HG02588 (cell line): ENCODE results near the gene FOXL3.

Experiments used
- ATAC-seq: cut with Tn5 transposase; IDR thresholded peaks from one replicate; pipeline ENCODE4 v1.9.1; 2021; ENCODE audit warnings: mild to moderate bottlenecking, moderate library complexity; ENCODE audit not compliant: unreplicated experiment

FOXL3 gene

GRCh38 chr7:300546-301290, 10.7 kb downstream of the FOXL3 start:
- no peak for ATAC-seq

DNA sequence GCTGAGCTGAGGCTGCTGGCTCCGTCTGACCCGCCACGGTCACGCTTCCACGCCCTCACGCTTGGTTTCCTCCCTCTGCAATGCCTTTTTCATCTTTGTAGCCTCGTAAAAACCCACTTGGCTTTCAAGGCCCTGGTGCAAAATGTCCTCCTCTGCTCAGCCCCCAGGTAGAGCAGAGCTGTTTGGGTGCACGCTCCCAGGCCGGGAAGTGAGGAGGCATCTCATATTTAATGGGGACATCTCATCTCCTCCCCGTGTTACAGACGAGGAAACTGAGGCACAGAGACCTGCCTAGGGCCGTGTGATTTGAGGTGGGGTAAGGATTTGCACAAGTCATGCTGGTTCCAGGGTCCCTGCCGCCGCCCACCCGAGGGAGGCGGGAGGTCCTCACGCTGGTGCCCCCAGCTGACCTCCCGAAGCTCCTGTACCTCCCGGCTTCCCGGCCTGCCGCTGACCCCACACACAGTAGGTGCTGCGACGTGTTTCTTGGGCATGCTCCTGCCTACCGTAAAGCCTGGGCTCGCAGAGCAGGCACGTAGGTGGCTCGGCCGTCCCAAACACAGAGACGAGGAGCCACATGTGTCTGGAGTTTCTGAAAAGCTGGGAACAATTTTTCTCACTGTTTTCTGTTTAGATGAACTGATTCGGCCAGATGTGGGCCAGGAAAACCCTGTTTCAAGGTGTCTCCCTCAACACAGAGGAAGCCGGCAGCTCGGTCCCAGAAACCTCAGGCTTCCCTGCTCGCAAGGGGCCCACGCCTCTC, 11.5 kb downstream of the FOXL3 start:
- no peak for ATAC-seq

- ATAC-seq, result no peak
Observed at GRCh38 chr7:302054-302992, 12.4 kb downstream of the FOXL3 start.

DNA sequence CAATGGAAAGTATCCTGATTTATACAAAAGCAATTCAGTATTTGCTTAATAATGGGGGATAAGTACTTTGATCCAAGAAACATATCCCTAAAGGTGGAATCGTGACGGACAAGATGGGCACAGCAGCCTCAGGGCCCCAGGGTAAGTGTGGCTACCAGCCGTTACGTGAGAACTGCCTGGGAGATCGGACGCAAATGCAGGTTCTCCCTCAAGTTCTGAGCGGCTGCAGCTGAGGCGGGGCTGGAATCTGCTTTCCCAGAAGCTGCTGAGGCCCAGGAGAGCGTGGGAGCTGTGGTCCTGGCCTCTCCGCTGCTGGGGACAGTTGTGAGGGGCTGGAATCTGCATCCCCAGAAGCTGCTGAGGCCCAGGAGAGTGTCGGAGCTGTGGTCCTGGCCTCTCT, 13.5 kb downstream of the FOXL3 start:
- ATAC-seq, result no peak

- no peak for ATAC-seq
Observed at GRCh38 chr7:303884-304573, 14.1 kb downstream of the FOXL3 start.

- ATAC-seq, result no peak
Observed at GRCh38 chr7:304574-305409, 14.8 kb downstream of the FOXL3 start.

- ATAC-seq, result no peak
Observed at GRCh38 chr7:305410-306151, 15.6 kb downstream of the FOXL3 start.

- no peak for ATAC-seq
Observed at GRCh38 chr7:307970-308369, 18.0 kb downstream of the FOXL3 start.

GRCh38 chr7:309586-310228, 19.7 kb downstream of the FOXL3 start:
- no peak for ATAC-seq

DNA sequence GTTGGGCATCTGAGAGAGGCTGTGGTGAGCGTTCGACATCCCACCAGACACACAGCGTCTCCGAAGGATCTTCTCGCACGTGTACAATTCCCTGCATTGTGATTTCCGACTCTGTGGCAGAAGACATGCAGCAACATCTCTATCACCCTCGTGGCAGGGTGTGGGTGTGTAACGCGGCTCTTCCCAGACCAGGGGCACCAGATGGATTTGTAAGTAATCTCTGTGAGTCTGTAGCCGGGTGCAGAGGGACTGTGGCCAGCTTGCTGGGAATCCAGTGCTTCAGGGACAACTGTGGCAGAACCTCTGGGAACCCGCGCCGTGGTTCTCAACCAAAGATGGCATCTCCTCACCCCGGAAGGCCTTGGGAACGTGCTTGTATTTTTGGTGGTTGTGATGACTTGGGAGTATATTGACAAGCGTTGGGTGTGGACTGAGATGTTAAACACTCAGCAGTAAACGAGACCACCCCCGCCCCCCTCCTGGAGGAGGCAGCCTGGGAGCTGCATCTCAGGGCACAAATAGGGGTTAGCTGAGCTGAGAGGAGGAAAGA, 21.2 kb downstream of the FOXL3 start:
- no peak for ATAC-seq

GRCh38 chr7:311796-312195, 21.8 kb downstream of the FOXL3 start:
- no peak for ATAC-seq

DNA sequence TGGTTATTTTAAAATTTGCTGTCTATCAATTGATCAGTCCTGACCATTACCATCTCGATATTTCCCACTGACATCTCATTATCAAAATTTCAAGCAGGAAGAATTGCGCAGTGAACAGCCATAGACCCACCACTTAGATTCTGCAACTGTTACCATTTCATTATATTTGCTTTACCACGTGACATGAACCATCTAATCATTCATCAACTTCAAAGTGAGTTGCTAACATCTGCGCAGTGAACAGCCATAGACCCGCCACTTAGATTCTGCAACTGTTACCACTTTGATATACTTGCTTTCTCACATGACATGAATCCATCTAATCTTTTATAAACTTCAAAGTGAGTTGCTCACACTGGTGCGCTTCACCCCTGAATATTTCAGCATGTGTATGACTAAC, 22.5 kb downstream of the FOXL3 start:
- no peak for ATAC-seq

GRCh38 chr7:314853-315252, 24.9 kb downstream of the FOXL3 start:
- ATAC-seq, result no peak

- no peak for ATAC-seq
Observed at GRCh38 chr7:315516-316265, 25.7 kb downstream of the FOXL3 start.

- no peak for ATAC-seq
Observed at GRCh38 chr7:317643-318405, 27.9 kb downstream of the FOXL3 start.

DNA sequence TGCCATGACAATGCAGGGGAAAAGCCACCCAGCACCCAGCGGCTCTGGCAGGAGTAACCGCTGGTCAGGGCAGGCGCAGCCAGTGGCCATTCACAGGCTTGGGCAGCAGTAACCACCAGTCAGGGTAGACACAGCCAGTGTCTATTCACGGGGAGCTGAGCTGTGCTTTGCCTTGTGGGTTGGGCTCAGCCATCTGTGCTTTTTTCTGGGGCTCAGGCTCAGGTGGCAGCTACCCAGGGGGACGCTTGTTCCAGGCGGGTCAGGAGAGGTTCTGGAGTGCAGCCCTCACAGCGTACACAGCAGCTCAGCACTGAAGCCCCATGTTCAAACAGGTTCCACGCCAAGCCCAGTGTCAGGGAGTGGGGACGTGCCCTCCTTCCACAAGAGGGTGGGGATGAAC, 28.5 kb downstream of the FOXL3 start:
- ATAC-seq, result no peak
